ENCODE results near the gene TNFSF10. TPM values are rescaled to one million over a fixed set of nuclear protein-coding genes. Genes with fewer than 3 reads are reported as not detected.

TNFSF10 gene
- total and polyA plus RNA-seq, 10 of the 15 experiments (the other 5 are each of a cell fraction or from before 2014, with no cell fraction given), result 2.1 to 12.3 (median 4.4) TPM

- H3K4me3 ChIP-seq, result no peak overlapping the region
- in situ Hi-C loops (cut with MboI), result no loop called here
- RAD21 ChIA-PET (ENCODE audit: unreplicated experiment), result no interaction called here
Observed at GRCh38 chr3:172536993-172537419, 13.8 kb upstream of the TNFSF10 start.

More at GRCh38 chr3:172536993-172537419, 13.8 kb upstream of the TNFSF10 start:
- Histone ChIP-seq H2AFZ (ENCODE audit: control insufficient read depth, low read depth, low read length) (peak overlapping the region; percentile 42), H3K4me1 (ENCODE audit: control insufficient read depth, insufficient read depth, low read length) (no peaks in the 10 kb centered on the region), H3K9me3 (replicated peaks; ENCODE audit: control insufficient read depth, insufficient read depth, low read length) (no peaks in the 10 kb centered on the region; the same call in 2 of the 3 replicates), H4K20me1 (ENCODE audit: control insufficient read depth, insufficient read depth) (no peaks in the 10 kb centered on the region), H3K9ac (ENCODE audit: control insufficient read depth, insufficient read depth, low read length) (no peak overlapping the region), H3K27me3 (replicated peaks in 1 of 2; ENCODE audit: control insufficient read depth in 2 of 2, insufficient read depth in 2 of 2, low read length in 1 of 2) (no peaks in the 10 kb centered on the region), H3K4me2 (ENCODE audit: control insufficient read depth, insufficient read depth) (no peak overlapping the region), H3K36me3 (ENCODE audit: control insufficient read depth in 2 of 2, insufficient read depth in 2 of 2, low read length in 1 of 2) (no peaks in the 10 kb centered on the region), H3K27ac (ENCODE audit: control insufficient read depth, insufficient read depth) (no peak overlapping the region), H3K79me2 (ENCODE audit: control insufficient read depth, insufficient read depth, low read length) (no peaks in the 10 kb centered on the region)
- no peak for TF ChIP-seq CREM (IDR thresholded peaks at IDR 0.05; ENCODE audit: low read depth)
- no peak for TF ChIP-seq SMC3 (IDR thresholded peaks at IDR 0.05; ENCODE audit: borderline replicate concordance, low read length)
- no peak for TF ChIP-seq KLF5 (IDR thresholded peaks at IDR 0.05; ENCODE audit: partially characterized antibody)
- TF ChIP-seq ATF2 (IDR thresholded peaks at IDR 0.05; ENCODE audit: low read length), result no peak
- TF ChIP-seq USF2 (IDR thresholded peaks at IDR 0.05; ENCODE audit: borderline replicate concordance, low read depth, low read length), result no peak
- no peak for TF ChIP-seq BCL3 (IDR thresholded peaks at IDR 0.05; ENCODE audit: borderline replicate concordance, insufficient read depth, low read depth, low read length, poor library complexity, severe bottlenecking)
- TF ChIP-seq RCOR1 (conservative IDR thresholded peaks at IDR 0.05; ENCODE audit: low read depth, low read length), result no peak
- no peak for TF ChIP-seq ELK1 (IDR thresholded peaks at IDR 0.05; ENCODE audit: low read depth, low read length)
- no peak for TF ChIP-seq SRF (IDR thresholded peaks at IDR 0.05; ENCODE audit: low read depth in 2 of 2, low read length in 2 of 2)
- no peak for TF ChIP-seq ZSCAN29 (IDR thresholded peaks at IDR 0.05)
- TF ChIP-seq EP300 (IDR thresholded peaks at IDR 0.05; ENCODE audit: borderline replicate concordance in 1 of 2, control insufficient read depth in 1 of 2, low read depth in 2 of 2, low read length in 2 of 2), result no peak
- SMC1A ChIA-PET (ENCODE audit: uncharacterized antibody, unreplicated experiment), result no interaction called here
- intact Hi-C loops (cut with micrococcal nuclease; ENCODE audit: unreplicated experiment), result no loop called here
- no TSS peak for BruUV-seq (replicated peaks)
- FAIRE-seq (no peak), DNase-seq (ENCODE audit: low read depth, low spot score) (no peak), ATAC-seq (no peak; the same call in 2 of the 3 replicates)
- POLR2A ChIA-PET, result no interaction called here
- CTCF ChIA-PET, result no interaction called here
- 58% methylated on average over 5 of the region's 5 CpGs for WGBS (ENCODE audit: insufficient coverage, insufficient replicate concordance, low lambda C conversion rate, missing lambda C conversion rate)

Measured in GM12878 (cell line).